CD8-positive, alpha-beta memory T cell (primary cell): ENCODE results near the gene NUP88. TPM values are rescaled to one million over a fixed set of nuclear protein-coding genes. Genes with fewer than 3 reads are reported as not detected.

Experiments used
- CTCF ChIA-PET: fragments of 350-600 bp; sonication (Branson Sonifier 250); formaldehyde crosslinking; loops from one replicate; lab custom pipeline; 2021; ENCODE audit warnings: antibody characterized with exemption; lab: Charles Lee
- POLR2A ChIA-PET: fragments of 350-600 bp; sonication (Branson Sonifier 250); formaldehyde crosslinking; loops from one replicate; lab custom pipeline; 2021; ENCODE audit warnings: antibody characterized with exemption; lab: Charles Lee
- DNase-seq, 5 donors: peaks; one replicate each; pipeline versions ENCODE4 v3.0.0 to v3.0.0-alpha.2; 2020 to 2022; ENCODE audit warnings: mixed read lengths in 1 of 5
- H3K27ac ChIP-seq: one replicate; pipeline ENCODE4 v1.7.0; 2013; ENCODE audit warnings: low read depth, mild to moderate bottlenecking, low read length, moderate library complexity
- H3K27me3 ChIP-seq: 2 replicates; pipeline ENCODE4 v1.7.0; 2013; ENCODE audit warnings: low read length, mild to moderate bottlenecking; ENCODE audit not compliant: insufficient read depth, poor library complexity, severe bottlenecking
- H3K36me3 ChIP-seq: 2 replicates; pipeline ENCODE4 v1.7.0; 2013; ENCODE audit warnings: mild to moderate bottlenecking, low read length, moderate library complexity; ENCODE audit not compliant: insufficient read depth
- H3K4me1 ChIP-seq: 2 replicates; pipeline ENCODE4 v1.7.0; 2013; ENCODE audit warnings: mild to moderate bottlenecking, low read length, moderate library complexity; ENCODE audit not compliant: insufficient read depth
- H3K4me3 ChIP-seq: 2 replicates; pipeline ENCODE4 v1.7.0; 2013; ENCODE audit warnings: mild to moderate bottlenecking, low read length
- H3K9me3 ChIP-seq: 2 replicates; pipeline ENCODE4 v1.7.0; 2013; ENCODE audit warnings: mild to moderate bottlenecking, low read length
- H3K27ac Mint-ChIP-seq, 8 donors: one replicate each; pipeline ENCODE4 v1.8.0; 2020 to 2021; ENCODE audit warnings: mixed read lengths in 8 of 8, mild to moderate bottlenecking in 6 of 8, inconsistent platforms in 3 of 8, moderate library complexity in 3 of 8
- H3K27me3 Mint-ChIP-seq, 2 donors: one replicate each; pipeline ENCODE4 v1.8.0; 2020 to 2021; ENCODE audit warnings: mixed read lengths in 2 of 2, mild to moderate bottlenecking in 1 of 2, moderate library complexity in 1 of 2
- H3K36me3 Mint-ChIP-seq, 3 donors: one replicate each; pipeline ENCODE4 v1.8.0; 2020 to 2021; ENCODE audit warnings: mixed read lengths in 3 of 3, inconsistent platforms in 1 of 3, mild to moderate bottlenecking in 1 of 3
- H3K4me1 Mint-ChIP-seq, 3 donors: one replicate each; pipeline ENCODE4 v1.8.0; 2020 to 2021; ENCODE audit warnings: mixed read lengths in 3 of 3, inconsistent platforms in 1 of 3, mild to moderate bottlenecking in 1 of 3
- H3K4me3 Mint-ChIP-seq, 7 donors: one replicate each; pipeline ENCODE4 v1.8.0; 2020 to 2021; ENCODE audit warnings: mixed read lengths in 7 of 7, mild to moderate bottlenecking in 6 of 7, moderate library complexity in 4 of 7, inconsistent platforms in 2 of 7
- H3K9me3 Mint-ChIP-seq, 5 donors: one replicate each; pipeline ENCODE4 v1.8.0; 2020 to 2022; ENCODE audit warnings: mixed read lengths in 5 of 5, mild to moderate bottlenecking in 3 of 5, moderate library complexity in 2 of 5, inconsistent platforms in 1 of 5
- polyA plus RNA-seq: library from polyadenylated mRNA; unstranded; fragments of 300-500 nt; fragmentation: Illumina TruSeq; gene quantifications from one replicate; pipeline ENCODE4 v1.2.3, GENCODE V29; 2021
- total RNA-seq, 2 experiments: library from RNA; stranded (reverse); gene quantifications; one replicate each; pipeline ENCODE4 v1.2.3, GENCODE V29; 2021

NUP88 gene
- total and polyA plus RNA-seq, 3 experiments from 2014 or later: 113 to 144 (median 131) TPM

- ChIA-PET CTCF (no interaction called here), POLR2A (no interaction called here)
- Mint-ChIP-seq H3K27ac (peak overlapping the region in 1 of 8 donors; percentile 29), H3K9me3 (no peaks in the 10 kb centered on the region), H3K27me3 (no peaks in the 10 kb centered on the region), H3K4me1 (peaks cover 0 to 3% (median 0%) of the 10 kb centered on the region in 3 donors), H3K4me3 (no peak overlapping the region), H3K36me3 (peaks cover 21 to 77% (median 31%) of the 10 kb centered on the region in 3 donors)
- Histone ChIP-seq H3K9me3 (no peaks in the 10 kb centered on the region), H3K4me3 (no peak overlapping the region), H3K27ac (no peak overlapping the region), H3K4me1 (no peaks in the 10 kb centered on the region), H3K27me3 (no peaks in the 10 kb centered on the region), H3K36me3 (peaks cover 57% of the 10 kb centered on the region)
- no peak for DNase-seq
Measured at GRCh38 chr17:5396612-5397011, 22.9 kb downstream of the NUP88 start.

GRCh38 chr17:5391678-5392077 is 27.8 kb downstream of the NUP88 start:
- H3K4me1 Mint-ChIP-seq: peaks cover 11 to 17% (median 11%) of the 10 kb centered on the region in 3 donors
- no peak overlapping the region for H3K4me3 Mint-ChIP-seq
- Histone ChIP-seq H3K4me3 (no peak overlapping the region), H3K4me1 (peaks cover 9% of the 10 kb centered on the region), H3K27ac (no peak overlapping the region), H3K9me3 (no peaks in the 10 kb centered on the region), H3K27me3 (no peaks in the 10 kb centered on the region), H3K36me3 (peaks cover 59% of the 10 kb centered on the region)
- no peak for DNase-seq
- ChIA-PET POLR2A (no interaction called here), CTCF (no interaction called here)
- H3K9me3 Mint-ChIP-seq: no peaks in the 10 kb centered on the region
- peak overlapping the region in 4 of 8 donors; percentile 2 to 37 (median 14) for H3K27ac Mint-ChIP-seq
- H3K36me3 Mint-ChIP-seq: peaks cover 22 to 80% (median 33%) of the 10 kb centered on the region in 3 donors
- no peaks in the 10 kb centered on the region for H3K27me3 Mint-ChIP-seq

DNA sequence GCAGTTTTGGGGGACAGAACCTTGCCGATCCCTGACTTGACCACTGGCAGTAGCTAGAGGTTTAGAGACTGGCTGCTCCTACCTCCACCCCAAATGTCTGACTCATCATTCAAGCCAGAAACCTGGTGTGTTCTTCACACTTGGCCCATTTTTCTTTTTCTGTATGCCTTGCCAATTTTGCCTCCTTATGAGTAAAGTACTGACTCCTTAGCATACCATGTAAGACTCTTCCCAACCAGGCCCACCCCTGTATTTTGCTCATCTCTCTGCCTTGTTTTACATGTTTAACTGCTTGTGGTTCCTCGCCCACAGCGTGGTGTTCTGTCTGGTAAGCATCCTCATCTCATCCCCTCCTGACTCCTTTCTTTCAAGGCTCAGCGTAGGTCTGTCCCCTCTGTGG is 37.9 kb downstream of the NUP88 start:
- H3K36me3 ChIP-seq: peaks cover 77% of the 10 kb centered on the region
- no peak overlapping the region for H3K4me3 Mint-ChIP-seq
- H3K27me3 Mint-ChIP-seq: no peaks in the 10 kb centered on the region
- H3K27ac Mint-ChIP-seq: peak overlapping the region in 4 of 8 donors; percentile 48 to 93 (median 73)
- peaks cover 0 to 94% (median 36%) of the 10 kb centered on the region in 3 donors for H3K36me3 Mint-ChIP-seq
- H3K4me1 ChIP-seq: no peaks in the 10 kb centered on the region
- ChIA-PET CTCF (interaction anchor here (1.4 to 1.7 kb wide), 2 partner anchors 14 to 26 kb away, joined by 3 read pairs; no protein-coding TSS in a partner anchor), POLR2A (no interaction called here)
- no peaks in the 10 kb centered on the region for H3K9me3 ChIP-seq
- DNase-seq: no peak
- H3K27me3 ChIP-seq: no peaks in the 10 kb centered on the region
- no peak overlapping the region for H3K27ac ChIP-seq
- peaks cover 0 to 1% (median 0%) of the 10 kb centered on the region in 3 donors for H3K4me1 Mint-ChIP-seq
- H3K9me3 Mint-ChIP-seq: no peaks in the 10 kb centered on the region
- H3K4me3 ChIP-seq: no peak overlapping the region

GRCh38 chr17:5380491-5381135 is 38.8 kb downstream of the NUP88 start:
- no peaks in the 10 kb centered on the region for H3K4me1 ChIP-seq
- H3K36me3 ChIP-seq: peaks cover 72% of the 10 kb centered on the region
- H3K4me3 ChIP-seq: no peak overlapping the region
- DNase-seq: no peak
- H3K27ac ChIP-seq: no peak overlapping the region
- ChIA-PET POLR2A (no interaction called here), CTCF (interaction anchor here (1.2 to 1.7 kb wide), 2 partner anchors 9 to 27 kb away, joined by 3 read pairs; no protein-coding TSS in a partner anchor)
- H3K27ac Mint-ChIP-seq: peak overlapping the region in 4 of 8 donors; percentile 2 to 59 (median 32)
- no peaks in the 10 kb centered on the region for H3K9me3 ChIP-seq
- H3K4me3 Mint-ChIP-seq: no peak overlapping the region
- H3K4me1 Mint-ChIP-seq: peaks cover 0 to 1% (median 0%) of the 10 kb centered on the region in 3 donors
- no peaks in the 10 kb centered on the region for H3K27me3 Mint-ChIP-seq
- H3K9me3 Mint-ChIP-seq: no peaks in the 10 kb centered on the region
- H3K27me3 ChIP-seq: no peaks in the 10 kb centered on the region
- peaks cover 0 to 90% (median 32%) of the 10 kb centered on the region in 3 donors for H3K36me3 Mint-ChIP-seq

GRCh38 chr17:5379351-5380107 is 39.9 kb downstream of the NUP88 start:
- H3K27me3 Mint-ChIP-seq: no peaks in the 10 kb centered on the region
- no peaks in the 10 kb centered on the region for H3K9me3 Mint-ChIP-seq
- Histone ChIP-seq H3K27me3 (no peaks in the 10 kb centered on the region), H3K27ac (no peak overlapping the region), H3K4me1 (no peaks in the 10 kb centered on the region), H3K36me3 (peaks cover 71% of the 10 kb centered on the region), H3K9me3 (no peaks in the 10 kb centered on the region), H3K4me3 (no peak overlapping the region)
- no peak for DNase-seq
- H3K27ac Mint-ChIP-seq: peak overlapping the region in 6 of 8 donors; percentile 15 to 72 (median 31)
- peaks cover 0 to 1% (median 0%) of the 10 kb centered on the region in 3 donors for H3K4me1 Mint-ChIP-seq
- ChIA-PET POLR2A (interaction anchor here (0.7 kb wide), 1 partner anchor 40 kb away, joined by 3 read pairs; the partner anchor contains the start of gene NUP88), CTCF (interaction anchor here (1.7 kb wide), 1 partner anchor 28 kb away, joined by 3 read pairs; no protein-coding TSS in a partner anchor)
- H3K4me3 Mint-ChIP-seq: no peak overlapping the region
- peaks cover 0 to 87% (median 34%) of the 10 kb centered on the region in 3 donors for H3K36me3 Mint-ChIP-seq

- POLR2A ChIA-PET: interaction anchor here (0.7 kb wide), 1 partner anchor 41 kb away, joined by 3 read pairs; the partner anchor contains the start of gene NUP88
- DNase-seq: no peak
- H3K36me3 Mint-ChIP-seq: peaks cover 0 to 85% (median 32%) of the 10 kb centered on the region in 3 donors
- H3K36me3 ChIP-seq: peaks cover 64% of the 10 kb centered on the region
- no peaks in the 10 kb centered on the region for H3K9me3 ChIP-seq
- H3K27ac ChIP-seq: no peak overlapping the region
- H3K27ac Mint-ChIP-seq: peak overlapping the region in 6 of 8 donors; percentile 8 to 94 (median 41)
- H3K9me3 Mint-ChIP-seq: no peaks in the 10 kb centered on the region
- H3K4me3 Mint-ChIP-seq: no peak overlapping the region
- H3K27me3 Mint-ChIP-seq: no peaks in the 10 kb centered on the region
- no peak overlapping the region for H3K4me3 ChIP-seq
- CTCF ChIA-PET: no interaction called here
- no peaks in the 10 kb centered on the region for H3K4me1 ChIP-seq
- H3K27me3 ChIP-seq: no peaks in the 10 kb centered on the region
- peaks cover 0 to 1% (median 0%) of the 10 kb centered on the region in 3 donors for H3K4me1 Mint-ChIP-seq
Measured at GRCh38 chr17:5378566-5379207, 40.8 kb downstream of the NUP88 start.

GRCh38 chr17:5373112-5373511 is 46.4 kb downstream of the NUP88 start:
- Histone ChIP-seq H3K4me3 (no peak overlapping the region), H3K36me3 (peaks cover 27% of the 10 kb centered on the region), H3K27ac (no peak overlapping the region), H3K27me3 (no peaks in the 10 kb centered on the region), H3K4me1 (no peaks in the 10 kb centered on the region), H3K9me3 (no peaks in the 10 kb centered on the region)
- ChIA-PET POLR2A (no interaction called here), CTCF (no interaction called here)
- DNase-seq: no peak
- H3K36me3 Mint-ChIP-seq: peaks cover 7 to 81% (median 21%) of the 10 kb centered on the region in 3 donors
- H3K9me3 Mint-ChIP-seq: no peaks in the 10 kb centered on the region
- H3K27me3 Mint-ChIP-seq: no peaks in the 10 kb centered on the region
- H3K27ac Mint-ChIP-seq: peak overlapping the region in 2 of 8 donors; percentile 38 to 47
- H3K4me3 Mint-ChIP-seq: no peak overlapping the region
- no peaks in the 10 kb centered on the region for H3K4me1 Mint-ChIP-seq
